Measurements from ENCODE around the gene MAP3K9. TPM values are rescaled to one million over a fixed set of nuclear protein-coding genes. Genes with fewer than 3 reads are reported as not detected.
A peak's percentile ranks its signal among the peaks of the same experiment; 100 is the strongest.

Gene MAP3K9
- total RNA-seq, 1 experiment from 2014 or later, result 3.3 TPM

DNA sequence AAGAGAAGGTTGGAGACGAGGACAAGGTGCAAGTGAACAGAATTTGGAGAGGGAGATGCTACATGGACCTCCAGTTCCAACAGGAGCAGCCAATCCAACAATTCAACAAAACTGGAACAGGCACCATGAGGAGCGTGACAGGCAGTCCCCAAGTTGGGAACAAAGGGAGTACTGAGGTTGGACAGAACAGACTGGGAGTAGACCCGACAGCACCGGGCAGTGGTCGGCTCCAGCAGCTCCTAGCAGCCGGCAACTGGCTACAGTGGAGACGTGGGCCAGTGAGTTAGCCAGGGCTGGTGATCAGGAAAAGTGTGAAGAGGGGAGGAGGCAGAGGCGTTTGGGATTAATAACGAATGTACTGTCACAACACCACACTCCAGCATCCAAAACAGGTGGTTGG, 16.4 kb downstream of the MAP3K9 start:
- in situ Hi-C loops (cut with HindIII; ENCODE audit: low sequenced_read_pairs), result no loop called here

DNA sequence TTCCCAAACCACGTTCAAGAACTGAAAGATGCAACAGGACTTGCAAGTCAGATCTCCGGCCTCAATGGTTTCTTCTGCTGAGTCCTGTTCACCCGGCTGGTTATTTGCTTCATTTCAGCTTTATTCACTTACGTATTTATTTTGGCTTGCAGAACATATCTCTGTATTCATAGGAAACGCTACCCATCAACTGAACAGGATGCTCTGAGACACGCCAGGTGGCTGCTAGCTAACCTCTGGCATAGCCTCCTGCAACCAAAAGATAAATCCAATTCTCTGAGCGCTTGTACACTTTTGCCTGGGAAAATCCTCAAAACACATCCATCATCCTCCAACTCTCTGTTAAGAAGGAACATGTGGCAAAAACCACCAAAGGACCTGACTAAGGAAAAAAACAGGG, 17.3 kb downstream of the MAP3K9 start:
- DNase-seq (ENCODE audit: low spot score), result peak; percentile 88
- in situ Hi-C loops (cut with HindIII; ENCODE audit: low sequenced_read_pairs), result no loop called here

More for the DNA sequence above, 16.4 kb downstream of the MAP3K9 start:
- DNase-seq (ENCODE audit: low spot score), result no peak

DNA sequence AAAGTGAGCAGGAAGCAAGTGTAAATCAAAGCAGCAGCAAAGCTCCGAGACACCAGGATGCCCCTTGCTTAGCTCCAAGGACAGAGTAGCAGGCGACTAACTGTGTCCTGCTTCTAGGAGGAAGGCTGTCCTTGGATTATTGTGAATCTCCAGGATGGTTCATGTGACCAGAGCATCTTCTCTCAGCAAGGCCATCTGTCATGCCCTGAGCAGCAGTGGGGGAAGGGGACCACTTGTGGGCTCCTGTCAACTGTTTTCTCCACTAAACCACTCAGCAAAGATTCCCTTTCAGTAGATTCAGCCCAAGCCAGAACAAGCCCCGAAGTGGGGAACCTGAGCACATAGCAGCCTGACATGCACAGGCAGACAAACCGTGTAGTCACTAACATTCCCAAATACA, 19.4 kb downstream of the MAP3K9 start:
- peak; percentile 93 for DNase-seq (ENCODE audit: low spot score)
- in situ Hi-C loops (cut with HindIII; ENCODE audit: low sequenced_read_pairs), result no loop called here

DNA sequence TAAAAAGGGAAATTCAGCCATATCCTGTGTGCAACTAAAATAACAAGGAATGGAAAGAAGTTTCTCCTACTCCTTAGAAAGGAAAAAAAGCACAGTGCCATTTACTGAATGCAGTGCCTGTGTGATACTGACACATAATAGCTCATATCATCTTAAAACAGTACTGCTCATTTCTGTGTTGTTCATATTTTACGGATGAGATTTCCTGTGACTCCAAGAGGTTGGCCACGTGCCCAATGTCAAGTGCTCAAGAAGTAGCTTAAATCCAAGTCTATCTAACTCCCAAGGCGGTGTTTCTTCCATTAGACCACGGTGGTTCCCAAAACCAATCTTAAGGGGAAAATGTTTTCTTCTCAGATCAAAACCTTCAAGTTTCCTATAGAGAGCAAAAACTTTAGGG, 20.0 kb downstream of the MAP3K9 start:
- in situ Hi-C loops (cut with HindIII; ENCODE audit: low sequenced_read_pairs), result no loop called here
- DNase-seq (ENCODE audit: low spot score), result no peak

DNA sequence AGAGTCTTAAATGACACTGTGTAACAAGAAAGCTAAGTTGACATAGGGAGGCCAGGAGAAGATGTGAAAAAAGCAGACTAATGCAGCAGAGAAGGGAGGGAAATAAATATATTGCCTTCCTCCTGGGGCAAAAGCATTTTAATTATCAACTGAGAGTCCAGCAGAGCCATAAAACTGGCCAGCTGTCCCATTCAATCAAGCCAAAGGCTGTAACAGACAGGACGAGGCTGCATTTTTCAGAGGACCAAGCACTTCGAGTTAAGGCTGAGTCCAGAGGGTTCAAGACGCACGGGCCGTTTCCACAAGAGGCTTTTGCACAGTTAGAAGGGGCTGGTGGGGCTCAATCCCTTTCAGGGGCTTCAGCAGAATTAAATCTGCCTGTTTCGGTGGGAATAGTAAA, 20.4 kb downstream of the MAP3K9 start:
- in situ Hi-C loops (cut with HindIII; ENCODE audit: low sequenced_read_pairs), result no loop called here
- peak; percentile 80 for DNase-seq (ENCODE audit: low spot score)

DNA sequence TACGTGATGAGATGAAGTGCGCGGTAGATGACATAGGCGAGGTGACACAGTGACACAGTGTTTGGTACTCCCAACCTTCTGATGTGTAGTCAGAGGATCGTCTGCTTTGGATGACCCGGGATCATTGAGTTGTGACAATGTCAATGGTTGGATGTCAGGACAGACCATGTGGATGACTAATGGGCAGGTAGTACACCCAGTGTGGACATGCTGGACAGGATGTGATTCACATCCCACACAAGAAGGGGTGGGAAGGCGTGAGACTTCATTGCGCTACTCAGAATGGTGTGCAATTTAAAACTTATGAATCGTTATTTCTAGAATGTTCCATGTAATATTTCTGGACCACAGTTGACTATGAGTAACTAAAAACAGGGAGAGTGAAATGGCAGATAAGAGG, 23.8 kb downstream of the MAP3K9 start:
- no peak for DNase-seq (ENCODE audit: low spot score)
- in situ Hi-C loops (cut with HindIII; ENCODE audit: low sequenced_read_pairs), result no loop called here

DNA sequence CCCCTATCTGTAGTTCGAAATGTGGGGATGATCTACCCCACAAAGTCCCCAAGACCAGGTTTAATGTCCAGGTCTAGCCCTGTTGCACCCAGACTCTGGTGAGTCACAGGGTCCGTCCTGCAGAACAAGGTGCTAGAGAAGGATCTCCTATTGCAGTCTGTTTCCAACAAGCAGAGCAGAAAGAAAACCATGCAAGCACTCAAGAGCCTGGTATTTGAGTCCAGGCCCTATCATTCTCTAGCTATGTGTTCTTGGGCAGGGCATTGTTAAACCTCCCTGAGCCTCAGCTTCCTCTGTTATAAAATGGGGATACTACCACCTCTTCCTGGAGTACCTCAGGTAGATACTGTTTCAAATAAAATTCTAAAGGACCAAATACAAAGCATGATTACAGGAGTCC, 24.4 kb downstream of the MAP3K9 start:
- in situ Hi-C loops (cut with HindIII; ENCODE audit: low sequenced_read_pairs), result no loop called here
- no peak for DNase-seq (ENCODE audit: low spot score)

DNA sequence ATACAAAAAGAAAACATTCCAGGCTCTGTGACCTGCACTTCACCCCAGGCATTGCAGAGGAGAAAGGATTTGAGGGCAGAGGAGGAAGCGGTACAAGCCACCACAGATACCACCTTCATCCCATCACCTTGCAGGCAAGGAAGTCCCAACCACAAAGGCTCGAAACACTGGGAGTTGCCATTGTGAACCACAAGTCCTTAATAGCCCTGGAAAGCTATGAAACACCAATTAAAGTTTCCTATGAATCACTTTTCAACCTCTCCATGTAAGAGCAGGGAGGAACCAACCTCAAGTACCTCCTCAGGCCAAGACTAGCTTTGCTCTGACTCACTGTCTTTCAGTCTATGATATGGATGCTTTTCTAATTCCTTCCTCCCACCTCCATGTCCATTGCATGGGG, 27.0 kb downstream of the MAP3K9 start:
- in situ Hi-C loops (cut with HindIII; ENCODE audit: low sequenced_read_pairs), result no loop called here
- DNase-seq (ENCODE audit: low spot score), result no peak

DNA sequence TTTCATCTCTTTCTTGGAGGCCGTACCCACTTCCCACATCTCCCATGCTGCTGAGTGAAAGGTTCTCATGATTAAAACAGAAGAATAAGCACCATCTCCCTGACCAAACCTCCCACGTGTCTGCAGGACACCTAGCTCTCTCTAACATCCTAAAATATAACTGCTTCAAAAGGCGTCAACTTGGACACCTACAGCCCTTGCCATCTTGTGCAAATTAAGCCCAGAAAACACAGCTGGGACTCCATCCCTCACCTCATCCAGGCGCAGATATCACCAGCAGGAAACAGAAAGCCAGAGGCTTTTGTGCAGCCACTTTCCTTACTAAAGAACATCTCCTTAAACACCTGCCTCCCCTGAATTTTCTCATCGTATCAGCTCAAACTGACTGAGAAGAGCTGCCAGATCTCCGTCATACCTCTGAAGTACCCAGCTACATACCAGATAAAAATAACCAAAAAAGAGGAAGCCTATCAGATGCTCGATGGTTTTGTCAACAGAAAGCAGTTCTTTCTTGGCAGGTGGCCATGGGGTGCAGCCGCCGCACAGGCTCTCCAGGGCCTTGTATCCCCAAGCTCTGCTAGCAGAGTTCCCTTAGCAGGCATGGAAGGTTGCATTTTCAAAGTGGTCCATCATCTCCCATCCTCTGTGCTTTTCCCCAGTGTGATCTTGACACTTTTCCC, 28.8 kb downstream of the MAP3K9 start:
- no peak for DNase-seq (ENCODE audit: low spot score)

DNA sequence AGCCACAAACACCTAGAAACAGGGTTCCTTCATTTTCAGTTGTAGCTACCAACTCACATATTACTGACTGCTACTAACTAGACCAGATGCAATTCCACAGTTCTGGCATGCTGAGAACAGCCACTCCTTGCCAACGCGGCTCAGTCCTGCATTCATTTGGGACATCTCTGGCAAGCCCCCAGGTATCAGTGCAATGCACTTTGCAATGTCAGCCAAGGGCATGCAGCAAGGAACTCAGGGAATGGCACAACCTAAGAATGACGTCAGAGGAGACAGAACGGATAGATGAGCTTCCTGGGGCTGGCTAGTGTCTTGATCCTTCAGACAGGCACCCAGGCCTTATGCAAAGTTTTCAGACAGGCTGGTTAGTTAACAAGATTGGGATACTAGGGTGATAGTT, 29.6 kb downstream of the MAP3K9 start:
- peak; percentile 76 for DNase-seq (ENCODE audit: low spot score)
- in situ Hi-C loops (cut with HindIII; ENCODE audit: low sequenced_read_pairs), result no loop called here

More for the DNA sequence above, 28.8 kb downstream of the MAP3K9 start:
- in situ Hi-C loops (cut with HindIII; ENCODE audit: low sequenced_read_pairs), result no loop called here

DNA sequence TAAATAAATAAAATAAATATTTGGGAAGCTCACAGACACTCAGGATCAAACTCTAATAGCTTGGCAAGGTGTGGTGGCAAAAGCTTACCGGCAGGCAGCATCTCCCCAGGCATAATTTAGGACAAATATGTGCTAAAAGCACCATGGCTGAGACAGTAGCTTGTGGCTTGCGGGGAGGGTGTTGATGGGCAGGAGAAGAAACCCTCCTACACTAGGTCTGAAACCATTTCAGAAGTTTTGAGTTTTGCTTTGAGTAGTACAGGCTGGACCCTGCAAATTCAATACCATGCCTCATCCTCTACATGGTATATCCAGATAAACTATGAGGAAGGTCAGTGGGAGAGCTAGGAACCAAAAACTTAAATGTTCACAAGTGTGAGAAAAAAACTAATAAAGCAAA, 33.1 kb downstream of the MAP3K9 start:
- no peak for DNase-seq (ENCODE audit: low spot score)
- in situ Hi-C loops (cut with HindIII; ENCODE audit: low sequenced_read_pairs), result no loop called here

DNA sequence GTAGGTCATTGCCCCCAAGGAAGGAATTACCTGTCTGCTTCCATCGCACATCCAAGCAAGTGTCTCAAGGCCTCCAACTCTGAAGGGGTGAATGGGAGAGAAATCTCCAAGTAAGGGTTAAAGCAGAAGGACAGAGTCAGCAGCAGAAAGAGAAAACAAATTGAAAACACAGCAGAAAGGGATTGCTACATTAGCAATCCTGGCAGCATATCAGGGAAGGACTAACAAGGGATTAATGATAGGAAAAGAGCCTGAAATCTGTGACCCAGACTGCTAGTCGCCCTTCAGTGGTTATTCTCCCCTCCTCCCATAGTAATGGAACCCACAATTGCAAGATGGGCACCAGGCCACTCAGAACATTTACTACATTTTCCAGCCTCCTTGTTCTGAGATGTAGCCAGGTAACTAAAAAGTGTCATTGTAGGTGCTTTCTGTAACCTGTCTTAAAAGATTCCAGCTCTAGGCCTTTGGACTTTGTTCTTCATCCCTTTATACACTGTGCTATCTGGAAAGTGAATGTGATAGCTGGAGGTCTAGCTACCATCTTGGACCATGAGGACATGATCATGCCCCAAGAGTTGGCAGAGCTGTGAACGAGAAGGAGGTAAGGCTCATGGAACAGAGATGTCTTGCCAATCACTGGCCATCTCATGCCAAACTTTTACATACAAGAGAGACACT, 36.0 kb downstream of the MAP3K9 start:
- in situ Hi-C loops (cut with HindIII; ENCODE audit: low sequenced_read_pairs), result no loop called here
- DNase-seq (ENCODE audit: low spot score), result no peak

DNA sequence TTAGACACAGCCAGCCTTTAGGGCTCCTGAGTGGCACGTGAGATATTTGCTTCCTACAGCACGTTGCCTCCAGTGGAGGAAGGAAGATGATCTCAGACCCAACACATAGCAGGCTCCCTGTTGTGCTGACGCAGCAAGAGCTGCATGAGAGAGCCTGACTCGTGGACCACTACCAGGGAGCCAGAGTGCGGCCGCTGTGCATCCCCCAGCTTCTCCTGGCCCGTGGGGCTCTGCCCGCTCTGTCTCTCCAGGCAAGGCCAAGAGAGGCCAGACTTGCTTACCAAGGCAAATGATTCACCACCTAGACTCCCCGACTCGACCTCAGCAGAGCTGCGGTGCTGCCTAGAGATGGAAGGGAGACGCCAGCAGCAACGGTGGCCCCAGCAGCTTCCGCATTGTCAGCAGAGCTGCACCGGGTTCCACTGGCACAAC, 37.5 kb downstream of the MAP3K9 start:
- DNase-seq (ENCODE audit: low spot score), result peak; percentile 56
- in situ Hi-C loops (cut with HindIII; ENCODE audit: low sequenced_read_pairs), result no loop called here

DNA sequence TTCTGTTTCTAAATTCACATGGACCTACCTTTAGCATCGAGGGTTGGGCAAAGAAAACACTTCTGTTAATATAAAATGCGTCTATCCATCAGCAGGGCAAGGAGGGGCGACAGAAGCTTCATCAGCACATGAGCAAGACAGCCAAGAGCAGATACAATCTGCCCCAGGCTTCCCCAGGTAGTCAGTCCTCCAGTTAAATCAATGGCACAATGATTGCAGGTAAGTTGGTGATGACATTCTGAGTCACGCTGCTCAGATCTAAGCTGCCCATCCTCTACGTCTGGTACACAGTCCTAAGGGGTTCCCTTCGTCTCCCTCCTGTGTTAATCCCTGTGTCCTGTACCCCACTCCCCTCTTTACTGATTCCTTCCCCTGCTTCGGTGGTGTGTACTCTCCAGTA, 38.8 kb downstream of the MAP3K9 start:
- DNase-seq (ENCODE audit: low spot score), result peak; percentile 5
- in situ Hi-C loops (cut with HindIII; ENCODE audit: low sequenced_read_pairs), result no loop called here

DNA sequence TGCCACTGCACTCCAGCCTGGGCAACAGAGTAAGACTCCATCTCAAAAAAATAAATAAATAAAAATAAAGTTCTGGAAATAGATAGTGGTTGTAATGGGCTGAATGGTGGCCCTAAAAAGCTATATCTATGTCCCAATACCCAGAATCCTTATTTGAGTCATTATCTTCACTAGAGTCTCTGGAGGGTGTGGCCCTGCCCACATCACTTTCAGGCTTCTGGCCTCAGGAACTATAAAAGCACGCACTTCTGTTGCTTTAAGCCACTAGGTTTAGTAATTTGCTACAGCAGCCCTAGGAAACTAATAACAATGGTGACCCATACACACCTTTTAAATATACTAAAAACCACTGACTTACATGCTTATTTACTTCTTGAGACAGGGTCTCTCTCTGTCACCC, 49.9 kb downstream of the MAP3K9 start:
- in situ Hi-C loops (cut with HindIII; ENCODE audit: low sequenced_read_pairs), result no loop called here
- no peak for DNase-seq (ENCODE audit: low spot score)

DNA sequence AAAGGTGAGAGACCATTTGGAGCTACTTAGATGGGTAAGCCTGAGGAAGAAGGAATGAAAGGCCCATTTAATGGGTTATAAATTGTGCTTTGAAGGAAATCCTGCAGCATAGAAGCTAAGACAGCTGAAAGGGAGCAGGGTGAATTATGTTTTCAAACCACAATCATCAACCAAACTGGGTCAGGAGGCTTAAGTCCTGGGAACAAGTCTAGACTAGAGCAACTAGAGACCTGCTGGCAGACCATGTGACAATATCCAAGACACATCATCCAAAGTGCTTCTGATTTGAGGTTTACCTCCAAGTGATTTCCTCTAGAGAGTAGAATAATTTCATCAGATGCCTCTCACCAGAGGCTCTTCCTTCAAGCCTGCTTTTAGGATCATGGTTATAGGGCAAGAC, 53.7 kb downstream of the MAP3K9 start:
- no peak for DNase-seq (ENCODE audit: low spot score)

DNA sequence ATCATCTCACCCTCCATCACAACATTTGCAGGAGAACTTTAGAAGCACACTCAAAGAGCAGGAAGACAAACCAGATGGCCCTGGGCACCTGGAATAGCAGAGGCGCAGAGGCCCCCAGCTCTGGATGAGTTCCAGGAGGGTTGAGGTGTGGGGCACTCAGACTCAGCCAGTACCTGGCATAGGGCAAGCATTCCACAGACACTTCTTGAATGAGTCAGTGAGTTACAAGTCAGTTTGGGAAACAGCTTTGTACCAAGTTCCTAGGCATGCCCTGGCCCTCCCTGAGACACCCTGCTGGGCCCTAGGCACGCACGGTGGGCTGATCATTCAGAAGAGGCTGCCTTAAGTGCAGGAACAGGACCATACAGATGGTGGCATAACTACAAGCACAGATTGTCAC, 54.3 kb downstream of the MAP3K9 start:
- in situ Hi-C loops (cut with HindIII; ENCODE audit: low sequenced_read_pairs), result no loop called here
- DNase-seq (ENCODE audit: low spot score), result no peak

More for the DNA sequence above, 53.7 kb downstream of the MAP3K9 start:
- in situ Hi-C loops (cut with HindIII; ENCODE audit: low sequenced_read_pairs), result no loop called here

DNA sequence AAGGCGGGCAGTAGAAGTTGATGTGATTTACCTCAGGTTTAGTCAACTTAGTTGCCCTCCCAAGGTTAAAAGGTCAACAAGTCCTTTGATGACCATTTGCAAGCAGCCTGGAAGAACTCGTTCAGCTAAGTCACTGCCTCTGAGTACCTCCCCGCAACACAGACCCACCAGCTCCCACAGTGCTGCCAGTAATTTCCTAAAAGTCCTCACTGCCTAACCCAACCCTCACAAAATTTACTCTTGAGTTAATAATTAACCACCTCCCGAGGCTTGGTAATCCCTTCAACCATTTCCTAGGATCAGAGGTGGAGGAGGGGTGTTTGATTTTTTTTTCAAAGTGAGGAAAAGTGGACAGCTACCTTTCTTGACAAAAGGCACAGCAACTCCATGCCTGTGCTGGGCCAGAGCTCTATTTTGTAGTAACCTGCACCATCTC, 55.8 kb downstream of the MAP3K9 start:
- DNase-seq (ENCODE audit: low spot score), result no peak
- in situ Hi-C loops (cut with HindIII; ENCODE audit: low sequenced_read_pairs), result no loop called here

DNA sequence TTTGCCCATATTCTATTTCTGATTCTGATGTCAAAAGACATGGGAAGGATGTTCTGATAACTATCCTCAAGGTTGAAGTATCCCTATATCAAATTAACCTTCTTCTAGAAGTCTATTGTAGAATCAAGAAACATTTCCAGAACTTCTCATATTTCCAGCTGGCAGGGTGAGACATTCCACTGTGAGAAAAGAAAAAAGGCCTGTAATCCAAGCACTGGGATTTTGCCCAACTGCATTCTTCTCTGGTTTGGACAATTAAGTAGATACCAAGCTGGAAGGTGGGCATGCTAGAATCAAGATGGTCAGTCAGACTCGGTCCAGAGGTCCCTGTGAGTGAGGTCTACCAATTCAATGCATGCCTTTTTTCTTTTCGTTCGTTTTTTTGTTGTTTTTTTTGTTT, 60.9 kb downstream of the MAP3K9 start:
- in situ Hi-C loops (cut with HindIII; ENCODE audit: low sequenced_read_pairs), result no loop called here
- no peak for DNase-seq (ENCODE audit: low spot score)

DNA sequence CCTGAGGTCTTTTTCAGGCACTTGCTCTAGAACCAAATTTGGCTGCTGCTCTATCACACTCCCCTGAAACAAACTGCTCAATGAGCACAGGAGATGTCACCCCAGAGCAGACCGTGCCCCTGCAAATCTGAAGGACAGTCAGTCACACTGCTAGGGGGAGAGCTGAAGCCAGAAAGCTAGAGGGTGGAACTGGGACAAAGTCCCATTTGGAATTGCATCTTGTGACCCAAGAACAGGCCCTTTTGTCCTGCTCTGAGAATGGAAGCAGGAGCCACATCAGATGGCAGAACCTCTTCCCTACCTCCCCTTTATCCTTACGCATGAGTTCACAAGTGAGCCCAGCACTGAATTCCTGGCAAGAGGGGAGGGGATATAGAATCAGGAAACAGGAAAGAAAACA, 64.7 kb downstream of the MAP3K9 start:
- peak; percentile 74 for DNase-seq (ENCODE audit: low spot score)
- in situ Hi-C loops (cut with HindIII; ENCODE audit: low sequenced_read_pairs), result no loop called here

DNA sequence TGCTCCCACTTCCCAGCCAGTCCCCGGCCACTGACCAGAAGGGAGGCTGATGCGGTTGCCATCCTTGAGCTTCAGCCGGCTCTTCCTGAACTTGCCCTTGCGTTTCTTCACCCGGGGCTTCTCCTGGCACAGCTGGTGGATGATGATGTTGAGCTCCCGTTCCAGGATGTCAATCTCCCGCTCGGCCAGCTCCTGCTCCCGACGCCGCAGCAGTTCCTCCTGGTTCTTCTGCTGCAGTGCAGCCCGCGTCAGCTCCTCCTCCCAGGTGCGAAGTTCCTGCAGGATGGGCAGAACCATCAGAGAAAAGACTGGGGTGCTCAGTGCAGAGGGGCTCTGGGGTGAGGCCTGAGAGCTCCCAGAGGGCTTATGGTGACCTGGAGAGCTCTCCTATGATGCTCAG, 67.0 kb downstream of the MAP3K9 start:
- DNase-seq (ENCODE audit: low spot score), result no peak
- in situ Hi-C loops (cut with HindIII; ENCODE audit: low sequenced_read_pairs), result no loop called here
